GM12801 (cell line): ENCODE results near the gene CEBPZOS.

Experiments used
- CTCF ChIP-seq: IDR thresholded peaks from one replicate; pipeline ENCODE4 v1.5.1; 2011; ENCODE audit warnings: control low read depth; ENCODE audit not compliant: insufficient read length; ENCODE audit errors: extremely low read depth

CEBPZOS gene

GRCh38 chr2:37180640-37181039 is 15.7 kb upstream of the CEBPZOS start:
- no peak for TF ChIP-seq CTCF

- no peak for TF ChIP-seq CTCF
These were observed 14.3 kb upstream of the CEBPZOS start for GRCh38 chr2:37181726-37182684.

DNA sequence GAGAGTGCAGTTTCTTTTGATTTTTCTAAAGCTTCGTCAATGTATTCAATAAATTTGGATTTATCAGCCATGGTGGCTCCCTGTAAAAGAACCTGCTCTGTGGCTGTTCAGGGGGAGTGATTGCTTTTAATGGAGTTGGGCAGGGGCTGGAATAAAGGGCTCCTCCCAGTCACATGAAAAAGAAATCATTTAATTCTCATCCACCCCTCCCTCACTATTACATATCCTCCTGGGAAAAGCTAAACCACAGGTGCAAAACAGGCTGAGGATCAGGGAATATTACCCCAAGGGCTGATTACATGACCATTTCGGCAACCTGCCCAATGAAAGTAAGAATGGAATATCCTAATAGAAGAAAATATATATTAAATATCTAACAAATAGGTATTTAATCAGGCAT is 7.7 kb upstream of the CEBPZOS start, which contains the start of gene SULT6B1:
Gene SULT6B1 (minus strand): TSS at position 101 of the 400 bp plus-strand sequence. CDS start 30 bp downstream, at position 71.
- TF ChIP-seq CTCF, result no peak

DNA sequence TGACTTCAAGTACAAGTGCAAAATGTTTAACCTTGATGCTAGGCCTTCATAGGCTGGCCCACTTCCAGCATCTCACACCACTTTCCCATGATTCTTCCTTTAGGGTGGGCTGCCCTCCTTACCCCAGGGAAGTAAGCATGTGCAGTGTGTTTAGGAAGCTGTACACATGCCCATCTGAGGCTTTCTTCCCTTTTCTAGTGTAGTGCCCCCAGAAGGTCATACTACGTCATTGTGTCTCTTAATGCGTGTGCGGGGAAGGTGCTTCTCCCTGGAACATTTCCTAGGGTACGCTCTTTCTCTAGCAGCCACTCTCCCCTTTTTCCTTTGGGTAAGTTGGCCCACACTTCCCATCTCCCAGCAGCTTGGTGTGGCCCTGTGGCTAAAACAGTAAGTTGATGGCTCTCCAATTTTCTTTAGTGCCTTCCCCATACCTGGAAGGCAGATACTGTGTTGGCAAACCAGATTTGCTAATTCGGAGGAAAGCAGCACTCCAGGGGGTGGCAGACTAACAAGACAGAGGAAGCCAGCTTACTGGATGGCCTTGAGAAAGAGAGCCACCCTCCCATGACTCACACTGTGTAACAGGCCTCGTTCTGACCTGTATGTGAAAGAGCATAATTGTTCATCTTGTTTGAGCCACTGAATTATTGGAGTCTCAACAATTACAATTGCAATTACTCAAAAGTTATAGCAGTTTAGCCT is 6.7 kb upstream of the CEBPZOS start:
- TF ChIP-seq CTCF, result no peak

DNA sequence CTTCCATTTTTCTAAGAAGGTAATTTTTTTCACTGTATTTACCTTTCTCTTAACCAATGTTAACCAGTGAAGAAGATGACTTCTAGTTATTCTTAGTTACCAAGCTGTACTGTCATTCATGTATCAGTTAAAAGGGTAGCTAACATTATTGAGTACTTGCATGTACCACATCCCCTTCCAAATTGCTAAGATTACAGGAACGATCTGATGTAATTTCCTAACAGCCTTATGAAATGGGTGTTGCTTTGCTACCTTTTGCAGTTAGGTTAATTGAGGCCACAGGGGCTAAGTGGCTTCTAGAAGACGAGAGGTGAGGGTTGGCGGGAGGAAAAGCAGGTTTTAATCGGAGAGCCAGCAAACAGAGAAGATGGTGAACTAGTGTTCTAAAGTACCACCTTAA is 6.0 kb upstream of the CEBPZOS start:
- no peak for TF ChIP-seq CTCF

DNA sequence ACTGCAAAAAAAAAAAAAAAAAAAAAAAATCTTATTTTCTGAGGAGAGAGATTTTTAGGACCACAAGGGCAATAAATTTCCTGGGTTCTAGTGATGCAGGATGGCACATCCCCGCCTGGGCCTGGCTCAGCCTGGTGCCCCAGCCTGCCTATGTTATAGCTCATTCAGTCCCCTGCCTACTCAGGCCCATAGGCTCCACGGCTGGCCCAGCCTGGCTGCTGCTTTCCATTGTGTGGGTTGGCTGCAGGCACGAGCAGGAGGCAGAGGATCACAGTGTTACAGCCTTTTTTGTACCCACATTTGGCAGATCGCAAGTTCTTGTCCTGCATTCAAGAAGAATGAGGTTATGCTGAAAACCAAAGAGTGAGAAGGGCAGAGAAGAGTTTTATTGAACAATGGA is 5.0 kb upstream of the CEBPZOS start:
- TF ChIP-seq CTCF, result no peak

GRCh38 chr2:37191747-37192146 is 4.5 kb upstream of the CEBPZOS start:
- no peak for TF ChIP-seq CTCF
